GM13976 (cell line): Measurements from ENCODE around the gene RAPGEF2.
A peak's percentile ranks its signal among the peaks of the same experiment; 100 is the strongest.
"Not testable (repeated sequence)": the region's sequence is repeated elsewhere in the genome, so short reads cannot be mapped to it uniquely, and the experiment has no call there.

Experiments
- DNase-seq: peaks from one replicate; pipeline ENCODE4 v3.0.0; 2012; ENCODE audit warnings: low spot score
- in situ Hi-C: fragments of 300-500 bp; cut with MboI; formaldehyde crosslinking; loops from one replicate; pipeline ENCODE4 v1.12.0; 2022; ENCODE audit warnings: low sequenced_read_pairs, mixed read lengths, inconsistent platforms; ENCODE audit not compliant: unreplicated experiment
- TF ChIP-seq, protein P1 (sequence below): IDR thresholded peaks from 2 replicates; pipeline ENCODE4 v1.5.1; 2012; ENCODE audit warnings: borderline replicate concordance, mild to moderate bottlenecking; ENCODE audit not compliant: insufficient read depth; ENCODE audit errors: extremely low read depth, missing control alignments, control extremely low read depth

Gene RAPGEF2

DNA sequence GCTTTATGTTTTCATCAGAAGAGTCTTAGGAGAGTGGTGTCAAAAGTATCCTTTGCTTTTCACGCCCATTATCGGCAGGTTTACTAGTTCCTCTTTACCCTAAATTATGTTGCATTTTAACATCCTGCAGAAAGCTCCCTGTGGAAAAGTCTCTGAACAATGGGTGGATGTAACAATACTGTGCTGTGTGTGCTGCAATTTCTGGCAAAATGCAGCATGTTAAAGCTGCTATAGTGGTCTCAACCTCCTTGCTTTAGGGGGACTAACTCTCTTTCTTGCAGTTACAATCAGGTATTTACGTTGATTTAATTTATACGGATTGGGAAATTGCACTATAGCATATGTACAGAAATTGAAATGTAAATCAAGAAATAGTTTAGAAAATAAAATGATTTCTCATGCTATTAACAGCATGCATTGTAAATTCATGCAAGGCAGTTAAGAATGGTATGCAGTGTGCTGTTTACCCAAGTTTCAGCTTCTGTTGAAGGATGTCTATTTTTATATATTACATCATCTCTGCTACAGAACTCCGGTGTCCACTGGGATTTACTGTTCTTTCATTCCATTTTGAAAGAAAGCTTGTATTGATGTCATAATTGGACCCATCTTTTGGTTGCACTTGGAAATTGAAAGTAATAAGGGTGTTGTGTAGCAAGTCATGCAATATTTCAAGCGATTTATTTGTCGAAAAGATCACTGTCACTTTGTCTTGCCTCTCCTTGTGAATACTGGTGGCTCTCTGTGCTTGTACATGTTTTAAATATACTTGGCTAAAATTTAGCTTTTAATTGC, 145.7 kb downstream of the RAPGEF2 start:
- in situ Hi-C loops: no loop called here
- peak; percentile 18 for DNase-seq
- TF ChIP-seq, protein P1, sequence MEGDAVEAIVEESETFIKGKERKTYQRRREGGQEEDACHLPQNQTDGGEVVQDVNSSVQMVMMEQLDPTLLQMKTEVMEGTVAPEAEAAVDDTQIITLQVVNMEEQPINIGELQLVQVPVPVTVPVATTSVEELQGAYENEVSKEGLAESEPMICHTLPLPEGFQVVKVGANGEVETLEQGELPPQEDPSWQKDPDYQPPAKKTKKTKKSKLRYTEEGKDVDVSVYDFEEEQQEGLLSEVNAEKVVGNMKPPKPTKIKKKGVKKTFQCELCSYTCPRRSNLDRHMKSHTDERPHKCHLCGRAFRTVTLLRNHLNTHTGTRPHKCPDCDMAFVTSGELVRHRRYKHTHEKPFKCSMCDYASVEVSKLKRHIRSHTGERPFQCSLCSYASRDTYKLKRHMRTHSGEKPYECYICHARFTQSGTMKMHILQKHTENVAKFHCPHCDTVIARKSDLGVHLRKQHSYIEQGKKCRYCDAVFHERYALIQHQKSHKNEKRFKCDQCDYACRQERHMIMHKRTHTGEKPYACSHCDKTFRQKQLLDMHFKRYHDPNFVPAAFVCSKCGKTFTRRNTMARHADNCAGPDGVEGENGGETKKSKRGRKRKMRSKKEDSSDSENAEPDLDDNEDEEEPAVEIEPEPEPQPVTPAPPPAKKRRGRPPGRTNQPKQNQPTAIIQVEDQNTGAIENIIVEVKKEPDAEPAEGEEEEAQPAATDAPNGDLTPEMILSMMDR: no peak

DNA sequence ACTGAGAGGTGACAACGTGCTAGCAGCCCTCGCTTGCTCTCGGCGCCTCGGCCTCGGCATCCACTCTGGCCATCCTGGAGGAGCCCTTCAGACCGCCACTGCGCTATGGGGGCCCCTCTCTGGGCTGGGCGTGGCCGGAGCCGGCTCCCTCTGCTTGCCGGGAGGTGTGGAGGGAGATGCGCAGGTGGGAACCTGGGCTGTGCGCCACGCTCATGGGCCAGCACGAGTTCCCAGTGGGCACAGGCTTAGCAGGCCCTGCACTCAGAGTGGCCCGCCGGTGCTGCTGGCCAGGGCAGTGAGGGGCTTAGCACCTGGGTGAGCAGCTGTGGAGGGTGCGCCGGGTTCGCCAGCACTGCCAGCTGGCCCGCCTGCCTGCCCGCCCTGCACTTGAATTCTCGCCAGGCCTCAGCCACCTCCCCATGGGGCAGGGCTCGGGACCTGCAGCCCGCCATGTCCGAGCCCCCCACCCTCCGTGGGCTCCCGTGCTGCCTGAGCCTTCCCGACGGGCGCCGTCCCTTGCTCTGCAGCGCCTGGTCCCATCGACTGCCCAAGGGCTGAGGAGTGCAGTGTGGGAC, 148.0 kb downstream of the RAPGEF2 start:
- in situ Hi-C loops: no loop called here
- no peak for DNase-seq
- TF ChIP-seq, protein P1: no peak

DNA sequence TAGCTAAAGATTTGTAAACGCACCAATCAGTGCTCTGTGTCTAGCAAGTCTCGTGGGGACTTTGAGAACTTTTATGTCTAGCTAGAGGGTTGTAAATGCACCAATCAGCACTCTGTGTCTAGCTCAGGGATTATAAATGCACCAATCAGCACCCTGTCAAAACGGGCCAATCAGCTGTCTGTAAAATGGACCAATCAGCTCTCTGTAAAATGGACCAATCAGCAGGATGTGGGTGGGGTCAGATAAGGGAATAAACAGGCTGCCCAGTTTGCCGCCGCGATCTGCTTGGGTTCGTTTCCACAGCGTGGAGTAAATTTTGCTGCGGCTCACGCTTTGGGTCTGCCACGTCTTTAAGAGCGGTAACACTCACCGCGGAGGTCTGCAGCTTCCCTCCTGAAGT, 148.7 kb downstream of the RAPGEF2 start:
- DNase-seq, in situ Hi-C loops: not testable (repeated sequence)

DNA sequence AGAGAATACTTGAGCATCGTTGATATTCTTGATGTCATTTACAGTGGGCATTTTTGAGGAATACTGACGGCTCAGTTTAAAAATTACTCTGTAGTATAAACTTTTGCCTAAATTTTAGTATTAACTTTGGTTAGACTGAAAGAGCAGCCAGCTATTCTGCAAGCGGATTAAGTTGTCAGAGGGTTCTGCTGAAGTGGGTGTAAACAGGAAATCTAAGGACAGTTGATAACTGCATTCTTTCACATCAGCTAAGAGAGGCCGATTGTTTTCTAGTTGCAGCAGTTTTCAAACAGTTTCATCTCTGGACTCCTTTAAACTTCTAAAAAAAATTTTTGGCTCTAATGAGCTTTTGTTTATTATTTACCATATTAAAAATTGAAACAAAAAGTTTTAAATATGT, 149.6 kb downstream of the RAPGEF2 start:
- TF ChIP-seq, protein P1: no peak
- in situ Hi-C loops: no loop called here
- no peak for DNase-seq

DNA sequence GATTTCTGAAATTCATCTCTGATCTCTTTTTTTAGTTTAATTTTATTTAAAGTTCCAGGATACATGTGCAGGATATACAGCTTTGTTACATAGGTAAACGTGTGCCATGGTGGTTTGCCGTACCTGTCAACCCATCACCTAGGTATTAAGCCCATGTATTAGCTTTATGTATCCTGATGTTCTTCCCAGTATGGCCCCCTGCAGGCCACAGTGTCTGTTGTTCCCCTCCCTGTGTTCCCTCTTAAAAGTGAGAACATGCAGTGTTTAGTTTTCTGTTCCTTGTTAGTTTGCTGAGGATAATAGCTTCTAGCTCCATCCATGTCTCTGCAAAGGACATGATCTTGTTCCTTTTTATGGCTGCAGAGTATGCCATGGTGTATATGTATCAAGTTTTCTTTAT, 153.2 kb downstream of the RAPGEF2 start:
- in situ Hi-C loops: no loop called here
- TF ChIP-seq, protein P1: no peak
- no peak for DNase-seq

DNA sequence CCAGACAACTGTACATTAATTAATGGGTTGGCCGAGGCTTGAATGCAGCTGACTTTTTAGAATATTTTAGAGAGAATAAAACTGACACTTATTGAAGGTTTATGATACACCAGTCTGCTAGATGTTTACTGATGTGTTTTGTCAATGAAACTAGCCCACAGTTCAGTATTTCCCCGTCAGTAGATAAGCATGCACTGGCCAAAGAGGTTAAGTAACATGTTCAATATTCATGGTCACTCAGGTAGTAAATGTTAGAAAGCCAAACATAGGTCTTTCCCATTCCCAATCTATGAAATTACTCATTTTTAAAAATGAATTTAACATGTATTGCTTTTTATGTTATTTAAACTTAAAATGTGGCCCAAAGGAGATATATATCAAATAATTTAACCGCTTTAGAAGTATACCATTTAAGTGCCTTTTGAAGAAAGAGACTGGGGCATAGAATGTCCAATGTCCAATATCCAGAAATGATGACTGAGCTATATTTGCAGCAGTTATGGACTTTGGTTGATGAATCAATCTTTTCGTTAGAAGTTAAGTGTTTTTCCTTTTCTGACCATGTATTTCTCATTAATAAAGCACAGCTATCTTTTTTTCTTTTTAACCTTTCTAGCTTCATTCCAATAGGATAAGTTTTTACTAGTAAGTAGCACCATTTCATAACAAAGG, 156.1 kb downstream of the RAPGEF2 start:
- in situ Hi-C loops: no loop called here
- TF ChIP-seq, protein P1: no peak
- no peak for DNase-seq

DNA sequence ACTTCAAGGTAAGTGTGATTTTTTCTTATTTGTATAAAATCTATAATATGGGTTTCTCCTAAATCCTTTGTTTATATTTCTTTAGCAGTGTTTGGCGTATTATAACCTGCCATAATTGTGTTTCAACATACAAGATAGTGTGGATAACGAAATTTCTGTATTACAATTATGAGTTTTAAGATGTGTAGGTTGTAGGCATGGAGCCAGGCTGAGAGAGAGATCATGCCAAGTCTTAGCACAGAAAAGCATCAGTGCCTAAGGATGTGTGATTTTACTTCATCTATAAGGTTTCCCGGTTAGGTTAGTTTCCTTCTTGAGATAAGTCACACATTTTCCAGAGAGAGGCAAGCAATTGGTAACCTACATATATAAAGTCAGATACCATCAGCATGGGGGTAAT, 161.2 kb downstream of the RAPGEF2 start:
- TF ChIP-seq, protein P1: no peak
- in situ Hi-C loops: no loop called here
- DNase-seq: no peak
